Right forelimb (tissue), 1 donor: ENCODE results near the gene UNC13D.
"Not testable (repeated sequence)": the region's sequence is repeated elsewhere in the genome, so short reads cannot be mapped to it uniquely, and the experiment has no call there.

Source experiments
- DNase-seq: peaks from one replicate; pipeline ENCODE4 v3.0.0-alpha.2; 2018

The UNC13D gene

DNA sequence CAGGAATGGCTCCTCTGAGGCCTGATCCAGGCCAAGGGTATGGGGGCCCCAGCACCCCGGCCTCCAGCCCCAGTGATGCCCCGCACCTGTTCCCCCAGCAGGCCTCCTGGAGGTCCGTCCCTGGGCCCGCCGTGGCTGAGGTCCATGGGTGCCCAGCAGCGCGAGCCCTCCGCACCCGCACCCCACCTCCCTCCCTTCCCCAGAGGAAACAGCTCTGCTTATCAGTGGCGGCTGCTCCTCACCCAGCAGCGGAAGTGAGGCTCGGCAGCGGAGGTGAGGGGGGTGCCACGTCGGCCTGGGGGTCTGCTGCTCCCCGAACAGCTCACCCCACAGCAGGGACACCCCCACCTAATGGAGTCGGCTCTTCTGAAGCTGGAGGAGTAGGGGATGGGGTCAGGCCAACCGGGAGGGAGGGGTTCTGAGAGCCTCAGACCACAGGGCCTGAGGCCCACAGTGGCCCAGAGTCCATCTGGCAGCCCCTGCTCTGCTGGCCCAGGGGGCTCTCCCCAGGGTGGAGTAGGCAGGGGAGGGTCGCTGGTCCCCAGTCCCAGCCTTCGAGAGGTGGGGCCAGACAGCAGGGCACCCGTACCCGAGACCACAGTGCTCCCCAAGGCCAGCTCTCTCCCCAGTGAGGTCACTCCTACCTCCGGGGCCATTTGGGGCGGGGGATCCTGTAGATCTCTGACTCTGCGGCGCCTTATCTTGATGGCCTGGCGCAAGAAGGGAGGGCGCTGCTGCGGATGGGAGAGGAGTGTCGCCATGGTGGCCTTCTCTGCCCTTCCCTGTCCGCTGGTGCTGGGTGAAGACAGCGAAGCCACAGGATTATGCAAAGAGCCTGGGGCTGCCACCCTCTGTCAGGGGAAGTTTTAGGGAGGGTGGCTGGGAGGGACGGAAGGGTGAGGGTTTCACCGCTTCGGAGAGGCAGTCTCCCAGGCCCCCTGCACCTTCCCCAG, at the start of gene UNC13D:
UNC13D (minus strand) TSS at position 828 of the 953 bp plus-strand sequence; CDS start at position 761, 67 bp downstream.
- no peak for DNase-seq

DNA sequence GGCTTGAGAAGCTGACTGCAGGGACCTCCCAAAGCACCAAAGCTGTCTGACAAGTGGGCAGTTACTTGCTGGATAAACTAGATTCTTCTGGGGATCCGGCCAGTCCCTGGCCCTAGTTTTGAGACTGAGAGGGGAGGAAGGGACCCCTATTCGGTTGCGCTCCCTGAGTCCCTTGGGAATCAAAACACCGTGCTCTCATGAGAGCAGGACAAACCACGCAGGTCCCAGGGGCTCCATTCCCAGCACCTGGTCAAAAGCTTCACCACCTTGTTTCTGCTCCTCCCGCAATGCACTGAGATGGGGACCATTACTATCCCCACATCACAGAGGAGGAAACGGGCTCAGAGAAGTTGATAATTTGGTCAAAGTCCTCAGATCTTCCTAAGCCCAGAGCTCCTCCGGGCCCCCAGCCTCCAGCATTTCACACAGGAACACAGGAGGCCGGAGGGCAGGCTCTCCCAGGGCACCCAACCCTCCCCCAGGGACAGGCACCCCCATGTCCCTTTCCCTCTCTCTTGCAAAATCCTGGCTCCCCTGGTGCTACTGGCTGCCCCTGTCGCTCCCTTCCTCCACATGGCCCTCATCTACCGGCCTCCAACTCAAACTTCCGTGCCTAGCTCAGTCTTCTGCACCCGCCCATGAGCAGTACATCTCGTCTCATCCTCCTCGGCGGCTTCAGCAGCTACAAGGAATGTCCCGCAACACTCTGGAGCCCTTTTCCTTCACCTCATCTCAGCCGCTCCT, 49.3 kb upstream of the UNC13D start:
- no peak for DNase-seq

DNA sequence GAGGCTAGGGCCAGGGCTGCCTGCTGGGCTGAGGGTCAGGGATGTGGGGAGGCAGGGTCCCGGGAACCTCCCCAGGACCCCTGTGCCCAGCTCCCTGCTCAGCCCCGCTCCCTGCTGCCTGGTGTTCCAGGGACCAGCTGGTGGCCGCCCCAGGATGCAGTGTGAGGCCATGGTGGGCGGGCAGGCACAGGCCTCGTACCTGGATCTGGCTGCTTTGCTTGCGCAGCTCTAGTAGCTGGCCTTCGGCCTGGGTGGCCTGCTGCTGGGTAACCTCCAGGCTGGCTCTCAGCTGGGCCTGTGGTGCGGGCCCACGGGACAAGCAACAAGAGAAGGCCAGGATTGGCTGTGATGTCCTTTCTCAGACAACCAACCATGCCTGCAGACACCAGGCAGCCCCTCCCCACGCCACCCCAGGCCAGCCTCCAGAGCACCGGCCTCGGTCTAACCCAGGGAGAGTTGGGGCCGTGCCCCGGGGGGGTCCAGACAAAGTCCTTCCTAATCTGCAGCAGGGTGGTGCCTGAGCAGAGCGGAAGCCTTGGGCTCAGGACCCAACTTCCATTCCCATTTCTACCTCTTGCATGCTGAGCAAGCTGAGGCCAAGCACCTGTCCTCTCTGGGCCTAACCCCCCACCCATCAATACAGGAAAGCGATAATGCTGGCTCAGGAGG, 48.5 kb upstream of the UNC13D start:
- DNase-seq: no peak

DNA sequence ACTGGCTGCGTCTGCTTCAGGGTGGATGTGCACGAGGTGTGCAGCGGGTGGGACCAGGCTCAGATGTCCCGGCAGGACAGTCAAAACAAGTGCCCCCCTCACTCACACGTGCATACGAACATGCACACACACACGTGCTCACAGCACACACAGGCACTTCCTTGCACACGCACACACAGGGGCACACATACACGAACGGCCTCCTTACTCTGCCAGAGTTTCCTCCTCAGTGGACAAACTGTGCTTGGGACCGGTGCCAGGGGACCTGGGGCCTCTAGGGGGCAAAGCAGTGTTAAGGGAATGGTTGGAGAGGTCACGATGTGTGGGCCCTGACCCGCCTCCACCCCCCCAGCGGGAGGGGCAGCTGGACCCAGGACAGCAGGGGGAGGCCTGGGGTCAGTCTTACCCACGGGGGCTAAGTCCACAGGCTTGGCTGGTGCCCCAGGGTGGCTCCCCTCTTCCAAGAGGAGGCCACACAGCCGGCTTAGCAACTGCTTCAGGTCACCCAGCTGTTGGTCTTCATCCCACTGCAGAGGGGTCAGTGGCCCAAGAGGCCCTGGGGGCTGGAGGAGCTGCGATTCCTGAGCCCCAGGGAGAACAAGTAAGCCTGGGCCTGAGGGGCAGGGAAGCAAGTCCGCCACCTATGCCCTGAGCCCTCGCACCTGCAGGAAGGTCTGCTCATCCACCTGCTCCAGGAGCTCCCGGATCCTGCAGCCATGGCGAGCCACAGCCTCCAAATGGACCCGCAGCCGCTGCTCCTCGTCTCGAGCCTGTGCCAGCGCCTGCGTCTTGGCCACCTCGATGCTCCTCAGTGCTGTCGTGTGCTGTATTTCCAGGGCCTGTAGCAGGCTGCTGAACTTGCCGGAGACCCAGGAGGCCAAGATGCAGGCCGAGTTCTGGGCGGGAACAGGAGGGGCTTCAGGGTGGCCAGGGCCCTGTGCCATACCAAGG, 47.7 kb upstream of the UNC13D start:
- DNase-seq: no peak

DNA sequence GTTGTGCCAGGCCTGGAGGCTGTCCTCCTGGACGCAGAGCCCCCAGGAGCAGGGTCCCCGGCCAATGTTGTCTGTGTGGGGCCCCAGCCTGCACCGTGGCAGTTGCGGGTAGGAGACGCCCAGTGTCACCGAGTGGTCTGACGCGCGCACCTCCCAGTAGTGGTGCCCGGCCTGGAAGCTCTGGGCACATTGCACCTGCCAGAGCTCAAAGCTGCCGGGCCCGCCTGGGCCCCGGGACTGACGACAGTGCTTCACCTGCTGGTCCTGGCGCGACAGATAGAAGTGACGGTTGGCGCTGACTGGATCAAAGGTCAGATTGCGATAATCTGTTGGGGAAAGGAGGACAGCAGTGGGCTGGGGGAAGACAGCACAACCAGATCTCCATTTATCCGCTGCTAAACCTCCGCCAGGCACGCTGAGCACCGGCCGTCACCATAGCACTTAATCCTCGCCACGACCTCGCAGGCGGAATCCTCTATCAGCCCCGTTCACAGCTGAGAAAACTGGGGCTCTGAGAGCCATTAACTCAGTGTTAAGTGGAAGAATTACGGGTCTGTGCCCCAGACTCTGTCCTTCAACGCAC, 46.9 kb upstream of the UNC13D start:
- DNase-seq: no peak

DNA sequence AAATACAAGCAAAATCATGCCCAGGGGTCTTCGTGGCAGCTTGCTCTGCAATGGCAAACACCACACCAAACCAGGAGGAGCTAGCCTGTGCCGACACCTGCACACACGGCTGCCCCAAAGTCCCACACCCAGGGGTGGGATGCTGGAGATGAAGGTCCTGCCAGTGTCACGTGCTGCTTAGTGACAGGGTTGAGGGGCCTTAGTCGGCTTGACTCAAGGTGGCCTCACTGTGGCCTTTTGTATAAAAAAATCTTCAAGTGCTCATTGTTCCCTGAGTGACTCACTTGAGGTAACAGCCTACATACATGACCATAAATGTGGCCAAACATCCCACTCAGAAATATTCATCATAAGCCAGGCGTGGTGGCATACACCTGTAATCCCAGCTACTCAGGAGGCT, 45.2 kb upstream of the UNC13D start:
- no peak for DNase-seq

DNA sequence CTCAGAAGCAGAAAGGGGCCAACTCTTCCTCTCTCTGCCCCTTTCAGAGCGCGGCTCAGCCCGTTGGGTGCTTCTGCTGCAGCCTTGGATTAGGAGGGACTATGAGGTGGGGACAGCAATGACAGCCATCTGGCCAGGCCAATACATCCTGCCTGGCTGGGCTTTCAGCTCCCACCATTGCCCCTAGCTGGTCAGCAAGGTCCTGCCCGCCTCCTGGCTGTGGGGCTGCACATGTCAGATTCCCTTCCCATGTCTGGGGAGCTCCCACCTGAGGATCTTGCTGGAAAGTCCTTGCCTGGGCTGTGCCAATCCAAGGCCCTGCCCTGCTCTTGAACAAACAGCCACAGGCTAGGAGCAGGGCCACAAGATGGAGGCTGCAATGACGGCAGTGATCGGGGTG, 44.3 kb upstream of the UNC13D start:
- DNase-seq: no peak

DNA sequence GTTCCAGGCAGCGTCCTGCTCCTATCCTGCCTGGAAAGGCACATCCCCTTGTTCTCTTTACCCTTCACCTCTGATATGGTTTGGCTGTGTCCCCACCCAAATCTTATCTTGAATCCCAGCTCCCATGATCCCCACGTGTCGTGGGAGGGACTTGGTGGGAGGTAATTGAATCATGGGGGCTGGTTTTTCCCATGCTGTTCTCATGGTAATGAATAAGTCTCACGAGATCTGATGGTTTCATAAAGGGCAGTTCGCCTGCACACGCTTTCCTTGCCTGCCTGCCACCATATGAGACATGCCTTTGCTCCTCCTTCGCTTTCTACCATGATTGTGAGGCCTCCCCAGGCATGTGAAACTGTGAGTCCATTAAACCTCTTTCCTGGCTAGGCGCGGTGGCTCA, 41.7 kb upstream of the UNC13D start:
- DNase-seq: not testable (repeated sequence)

DNA sequence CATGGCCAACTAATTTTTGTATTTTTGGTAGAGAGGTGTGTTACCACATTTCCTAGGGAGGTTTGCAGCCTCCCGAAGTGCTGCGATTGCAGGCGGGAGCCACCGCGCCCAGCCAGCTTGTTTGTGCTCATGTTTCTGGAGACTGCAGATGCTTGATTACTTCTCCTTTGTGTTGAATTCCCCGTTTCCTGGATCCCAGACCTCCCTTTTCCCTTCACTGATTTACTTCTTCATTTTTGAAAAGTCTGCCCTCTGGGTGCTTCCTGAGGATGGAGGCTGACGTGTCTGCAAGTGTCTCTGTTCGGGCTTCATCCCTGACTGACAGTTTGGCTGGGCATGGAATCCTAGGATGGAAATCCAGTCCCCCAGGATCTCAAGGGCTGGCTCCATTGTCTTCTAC, 41.2 kb upstream of the UNC13D start:
- no peak for DNase-seq

DNA sequence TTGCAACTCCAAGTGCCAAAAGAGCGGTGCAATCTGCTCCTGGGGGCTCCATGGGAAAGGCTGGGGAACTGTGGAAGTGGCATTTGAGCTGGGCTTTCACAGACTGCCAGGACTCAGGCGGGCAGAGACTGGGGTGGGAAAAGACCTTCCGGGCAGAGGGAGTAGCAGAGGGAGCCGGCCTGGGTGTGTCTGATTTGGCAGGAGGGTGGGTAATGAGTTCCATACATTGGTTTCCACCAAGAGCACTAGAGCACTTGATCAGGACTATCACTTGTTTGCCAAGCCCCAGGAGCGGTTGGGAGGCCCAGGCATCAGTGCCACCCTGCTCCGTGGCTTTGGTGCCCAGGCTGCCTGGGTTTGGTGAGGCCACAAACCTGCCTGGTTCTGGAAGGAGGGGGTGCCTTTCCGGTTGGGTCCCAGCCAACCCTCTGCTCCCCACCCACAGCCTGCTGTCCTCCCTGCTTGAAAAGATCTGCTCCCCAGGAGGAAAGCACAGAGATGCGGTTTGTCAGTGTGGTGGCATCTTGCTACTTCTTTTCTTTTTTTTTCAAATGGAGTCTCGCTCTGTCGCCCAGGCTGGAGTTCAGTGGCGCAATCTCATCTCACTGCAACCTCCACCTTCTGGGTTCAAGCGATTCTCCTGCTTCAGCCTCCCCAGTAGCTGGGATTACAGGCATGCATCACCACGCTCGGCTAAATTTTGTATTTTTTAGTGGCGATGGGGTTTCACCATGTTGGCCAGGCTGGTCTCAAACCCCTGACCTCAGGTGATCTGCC, 37.7 kb upstream of the UNC13D start:
- DNase-seq: no peak

DNA sequence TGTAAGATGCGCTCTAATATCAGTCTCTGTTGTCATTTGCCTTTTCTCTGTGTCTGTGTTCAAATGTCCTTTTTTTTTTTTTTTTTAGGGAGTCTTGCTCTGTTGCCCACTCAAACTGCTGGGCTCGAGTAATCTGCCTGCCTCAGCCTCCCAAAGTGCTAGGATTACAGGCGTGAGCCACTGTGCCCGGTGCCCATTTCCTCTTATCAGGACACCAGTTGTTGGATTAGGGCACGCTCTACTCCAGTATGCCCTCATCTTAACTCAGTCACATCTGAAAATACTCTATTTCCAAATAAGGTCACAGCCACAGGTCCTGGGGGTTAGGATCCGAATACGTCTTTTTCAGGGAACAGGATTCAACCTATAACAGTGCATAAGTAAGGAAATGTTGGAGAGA, 36.1 kb upstream of the UNC13D start:
- no peak for DNase-seq

DNA sequence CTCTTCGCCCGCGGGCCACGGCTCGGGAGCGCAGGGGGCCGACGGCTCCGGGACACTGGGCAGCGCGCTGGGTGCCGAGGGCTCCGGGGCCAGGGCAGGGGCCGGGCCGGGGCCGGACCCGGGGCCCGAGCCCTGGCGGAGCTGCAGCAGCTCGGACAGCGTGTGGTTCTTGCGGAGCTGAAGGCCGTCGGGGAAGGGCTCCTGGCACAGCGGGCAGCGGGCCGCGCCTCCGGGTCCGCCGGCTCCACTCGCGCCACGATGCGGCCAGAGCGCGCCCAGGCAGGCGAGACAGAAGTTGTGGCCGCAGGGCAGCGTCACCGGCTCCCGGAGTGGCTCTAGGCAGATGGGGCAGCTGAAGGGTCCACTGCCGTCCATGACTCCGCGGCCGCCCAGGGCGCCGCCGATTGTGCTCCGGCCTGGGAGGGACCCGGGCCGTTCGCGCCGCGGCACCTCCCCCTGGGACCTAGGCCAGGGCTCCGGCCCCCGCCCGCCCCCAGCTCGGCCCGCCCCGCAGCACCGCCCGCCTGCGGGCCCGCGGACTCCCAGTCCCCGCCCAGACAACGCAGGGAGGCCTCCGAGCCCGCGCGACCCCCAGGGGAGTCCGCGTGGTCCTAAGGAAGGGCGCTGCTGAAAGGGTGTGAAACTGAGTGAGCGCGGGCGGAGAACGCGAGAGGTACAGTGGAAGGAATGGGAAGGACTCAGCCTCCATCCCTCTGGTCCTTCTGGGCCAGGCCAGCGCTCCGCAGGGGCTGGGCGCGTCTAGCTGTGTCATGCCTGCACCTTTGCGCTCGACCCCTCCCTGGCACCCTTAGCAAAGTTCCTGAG, 34.2 kb upstream of the UNC13D start, which contains the start of gene TRIM47:
TRIM47 (minus strand) TSS at position 408 of the 825 bp plus-strand sequence; CDS start at position 375, 33 bp downstream.
- DNase-seq: peak; percentile 86

DNA sequence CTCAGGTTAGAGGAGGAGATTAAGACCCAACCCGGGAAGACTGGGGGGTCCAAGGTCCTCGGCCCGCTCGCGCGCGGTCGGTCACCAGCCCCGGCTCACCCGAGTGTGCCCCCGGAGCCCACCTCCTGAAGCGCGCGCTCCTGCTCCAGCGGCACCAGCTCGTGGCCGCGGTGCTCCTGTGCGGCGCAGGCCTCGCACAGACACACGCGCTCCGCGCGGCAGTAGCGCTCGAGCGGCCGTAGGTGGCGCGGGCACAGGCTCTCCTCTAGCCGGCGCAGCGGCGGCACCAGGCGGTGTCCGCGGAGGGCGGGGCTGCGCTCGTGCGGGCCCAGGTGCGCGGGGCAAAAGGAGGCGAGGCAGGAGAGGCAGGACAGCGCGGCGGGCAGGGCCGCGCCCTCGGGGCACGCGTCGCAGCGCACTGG, 33.6 kb upstream of the UNC13D start:
- peak; percentile 77 for DNase-seq

DNA sequence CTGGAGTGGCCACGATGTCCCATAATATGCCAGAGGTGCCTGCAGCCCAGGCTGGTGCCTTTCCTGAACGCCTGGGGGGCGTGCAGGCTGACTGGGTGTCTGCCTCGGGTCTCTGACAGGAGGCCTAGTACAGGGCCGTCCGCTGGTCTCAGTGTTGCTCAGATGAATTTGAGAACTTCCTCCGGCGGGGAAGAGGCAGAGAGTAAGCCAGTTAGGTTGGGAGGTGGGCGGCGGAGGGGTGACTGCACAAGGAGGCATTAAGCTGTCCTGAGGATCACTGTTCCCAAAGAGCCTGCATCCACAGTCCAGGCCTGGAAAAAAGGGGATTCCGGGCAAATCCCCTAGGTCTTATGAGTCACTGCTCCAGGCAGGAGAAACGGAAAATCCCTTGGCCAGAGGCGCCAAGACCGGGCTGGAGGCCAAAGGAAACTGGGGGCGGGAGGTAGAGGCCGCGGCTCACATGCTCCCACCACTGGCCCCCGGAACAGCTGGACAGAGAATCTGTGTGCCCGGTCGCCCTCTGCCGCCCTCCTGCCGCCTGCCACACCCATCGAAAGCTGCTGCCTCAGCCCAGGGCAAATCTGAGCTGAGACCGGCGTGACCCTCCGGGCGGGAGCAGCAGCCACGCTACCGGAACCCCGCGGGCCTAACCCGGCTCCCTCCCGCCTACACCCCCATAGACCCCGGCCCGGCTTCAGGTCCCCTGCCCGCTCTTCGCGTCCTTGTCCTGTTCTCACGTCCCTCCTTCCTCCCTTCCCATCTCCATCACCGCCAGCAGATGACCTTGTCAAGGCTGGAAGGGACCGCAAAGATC, 32.9 kb upstream of the UNC13D start:
- DNase-seq: peak; percentile 99

DNA sequence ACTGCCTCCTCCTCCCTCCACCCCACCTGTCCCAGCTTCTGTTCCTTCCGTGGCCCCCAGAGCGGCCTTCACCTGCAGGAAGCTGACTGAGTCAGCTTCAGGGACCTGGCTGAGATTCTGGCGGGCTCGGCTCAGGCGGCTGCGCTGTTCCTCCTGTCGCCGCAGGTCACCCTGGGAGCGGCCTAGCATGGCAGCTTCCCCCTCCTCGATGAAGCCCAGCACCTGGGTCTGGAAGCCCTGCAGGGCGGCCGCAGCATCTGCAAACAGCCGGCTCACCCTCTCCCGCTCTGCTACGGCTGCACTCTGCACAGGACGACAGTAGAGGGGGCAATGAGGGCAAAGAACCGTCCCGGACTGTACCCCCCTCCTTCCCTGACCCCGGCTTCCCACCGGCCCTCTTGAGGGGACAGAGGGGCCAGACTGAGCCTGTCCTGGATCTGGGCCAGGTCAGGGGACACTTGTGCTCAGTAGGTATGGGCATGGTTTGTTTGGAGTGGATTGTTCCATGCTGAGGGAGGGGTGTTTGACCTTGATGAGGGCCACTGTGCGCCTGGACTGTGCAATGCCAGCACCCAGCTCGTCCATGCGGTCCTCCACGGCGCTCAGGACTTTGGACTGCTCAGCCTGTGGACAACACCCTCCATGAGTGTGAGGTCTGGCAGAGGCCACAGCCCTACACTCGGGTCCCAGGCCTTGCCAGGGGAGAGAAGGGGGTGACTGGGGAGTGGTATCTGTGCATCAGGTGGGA, 32.2 kb upstream of the UNC13D start:
- no peak for DNase-seq

DNA sequence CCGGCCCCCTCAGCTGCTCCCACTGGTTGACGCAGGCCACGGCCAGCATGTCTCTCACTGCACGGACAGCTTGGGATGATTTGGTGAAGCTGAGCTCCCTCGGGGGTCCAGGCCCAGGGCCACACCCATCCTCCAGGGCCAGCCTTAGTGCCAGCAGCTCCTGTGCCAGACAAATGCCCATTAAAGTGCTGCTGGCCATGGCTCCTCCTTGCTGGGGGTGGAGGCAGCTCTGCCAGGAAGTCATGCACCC, 31.7 kb upstream of the UNC13D start:
- DNase-seq: no peak

DNA sequence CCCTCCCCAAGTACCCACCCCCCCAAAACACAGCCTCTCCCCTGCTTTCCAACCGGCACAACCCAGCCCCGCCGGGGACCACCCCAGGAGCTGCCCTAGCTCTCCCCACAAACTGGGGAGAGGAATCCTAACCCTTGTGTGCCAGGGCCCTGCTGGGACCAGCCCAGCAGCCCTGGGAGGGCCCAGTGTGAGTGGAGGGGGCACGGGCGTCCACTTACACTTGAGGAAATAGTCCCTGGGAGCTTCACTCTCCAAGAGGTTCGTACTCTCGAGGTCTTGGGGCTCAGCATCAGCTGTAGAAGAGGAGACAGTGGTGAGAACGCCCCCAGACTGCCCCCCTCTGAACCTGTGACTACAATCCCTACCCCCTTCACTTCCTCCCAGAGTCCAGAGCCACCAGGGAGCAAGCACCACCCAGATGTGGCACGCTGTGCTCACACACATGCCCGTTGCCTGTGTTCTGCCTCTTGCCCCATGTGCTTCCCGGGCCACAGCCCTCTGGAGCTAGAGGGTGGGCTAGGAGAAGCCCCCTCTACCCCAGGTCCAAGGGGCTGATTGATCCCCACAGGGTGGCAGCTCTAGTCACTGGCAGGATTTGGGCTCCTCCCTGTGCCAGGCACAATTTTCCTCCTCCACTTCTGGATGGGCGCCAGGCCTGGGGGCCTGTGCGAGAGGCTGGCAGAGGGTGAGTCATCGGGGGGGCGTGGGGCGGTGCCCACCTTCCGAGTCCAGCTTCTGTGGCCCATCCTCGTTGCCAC, 31.2 kb upstream of the UNC13D start:
- DNase-seq: no peak
